ENCODE data around the gene ZRANB3.
"Not testable (repeated sequence)": the region's sequence is repeated elsewhere in the genome, so short reads cannot be mapped to it uniquely, and the experiment has no call there.

The ZRANB3 gene

GRCh38 chr2:135320465-135321355, 210.3 kb downstream of the ZRANB3 start:
- DNase-seq = no peak

- DNase-seq = no peak
Observed at GRCh38 chr2:135318808-135319207, 212.2 kb downstream of the ZRANB3 start.

- DNase-seq = no peak
Observed at GRCh38 chr2:135317375-135317774, 213.6 kb downstream of the ZRANB3 start.

GRCh38 chr2:135311962-135312361, 219.1 kb downstream of the ZRANB3 start:
- no peak for DNase-seq

GRCh38 chr2:135311268-135311667, 219.8 kb downstream of the ZRANB3 start:
- DNase-seq = no peak

GRCh38 chr2:135304694-135305093, 226.3 kb downstream of the ZRANB3 start:
- no peak for DNase-seq

- no peak for DNase-seq
Observed at GRCh38 chr2:135299658-135300244, 231.3 kb downstream of the ZRANB3 start.

- DNase-seq = no peak
Observed at GRCh38 chr2:135299165-135299564, 231.9 kb downstream of the ZRANB3 start.

GRCh38 chr2:135287121-135287520, 243.9 kb downstream of the ZRANB3 start:
- not testable (repeated sequence) for DNase-seq

GRCh38 chr2:135285391-135285790, 245.6 kb downstream of the ZRANB3 start:
- no peak for DNase-seq

GRCh38 chr2:135281379-135281778, 249.6 kb downstream of the ZRANB3 start:
- DNase-seq = no peak

GRCh38 chr2:135279209-135279608, 251.8 kb downstream of the ZRANB3 start:
- DNase-seq = peak; percentile 47

- no peak for DNase-seq
Observed at GRCh38 chr2:135276525-135276924, 254.5 kb downstream of the ZRANB3 start.

- DNase-seq = no peak
Observed at GRCh38 chr2:135271006-135271405, 260.0 kb downstream of the ZRANB3 start.

GRCh38 chr2:135265960-135266490, 265.0 kb downstream of the ZRANB3 start:
- no peak for DNase-seq

- DNase-seq = no peak
Observed at GRCh38 chr2:135259123-135259522, 271.9 kb downstream of the ZRANB3 start.

GRCh38 chr2:135258193-135258592, 272.8 kb downstream of the ZRANB3 start:
- DNase-seq = no peak

- no peak for DNase-seq
Observed at GRCh38 chr2:135257383-135258090, 273.5 kb downstream of the ZRANB3 start.

- no peak for DNase-seq
Observed at GRCh38 chr2:135256531-135257260, 274.3 kb downstream of the ZRANB3 start.

GRCh38 chr2:135255208-135255607, 275.8 kb downstream of the ZRANB3 start:
- DNase-seq = no peak

- no peak for DNase-seq
Observed at GRCh38 chr2:135252805-135253458, 278.1 kb downstream of the ZRANB3 start.

GRCh38 chr2:135248611-135249010, 282.4 kb downstream of the ZRANB3 start:
- DNase-seq = no peak

Data from DMS79 (cell line).